HG03139 (cell line): Measurements from ENCODE around the gene IFNL2.
"Not testable (repeated sequence)": the region's sequence is repeated elsewhere in the genome, so short reads cannot be mapped to it uniquely, and the experiment has no call there.

Experiments
- ATAC-seq: cut with Tn5 transposase; IDR thresholded peaks from one replicate; pipeline ENCODE4 v1.9.1; 2021; ENCODE audit not compliant: unreplicated experiment

IFNL2 gene

GRCh38 chr19:39296055-39296645, 28.0 kb downstream of the IFNL2 start, which contains the start of gene IFNL1:
Gene IFNL1, plus strand, starts transcription at chr19:39296407. Its CDS starts 15 bp downstream, at chr19:39296422.
- ATAC-seq, result no peak

- no peak for ATAC-seq
These were observed 28.7 kb downstream of the IFNL2 start for GRCh38 chr19:39296906-39297305.

DNA sequence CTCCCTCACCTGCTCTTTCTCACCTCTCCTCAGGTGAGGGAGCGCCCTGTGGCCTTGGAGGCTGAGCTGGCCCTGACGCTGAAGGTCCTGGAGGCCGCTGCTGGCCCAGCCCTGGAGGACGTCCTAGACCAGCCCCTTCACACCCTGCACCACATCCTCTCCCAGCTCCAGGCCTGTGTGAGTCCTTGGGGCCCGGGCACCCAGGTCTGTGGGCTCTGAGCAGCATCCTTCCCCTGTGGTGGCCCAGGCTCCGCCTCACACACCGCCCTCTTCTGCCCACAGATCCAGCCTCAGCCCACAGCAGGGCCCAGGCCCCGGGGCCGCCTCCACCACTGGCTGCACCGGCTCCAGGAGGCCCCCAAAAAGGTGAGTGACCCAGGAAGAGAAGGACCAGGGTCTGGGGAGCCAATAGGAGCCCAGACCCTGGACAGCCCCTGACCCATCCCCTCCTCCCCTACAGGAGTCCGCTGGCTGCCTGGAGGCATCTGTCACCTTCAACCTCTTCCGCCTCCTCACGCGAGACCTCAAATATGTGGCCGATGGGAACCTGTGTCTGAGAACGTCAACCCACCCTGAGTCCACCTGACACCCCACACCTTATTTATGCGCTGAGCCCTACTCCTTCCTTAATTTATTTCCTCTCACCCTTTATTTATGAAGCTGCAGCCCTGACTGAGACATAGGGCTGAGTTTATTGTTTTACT, 29.9 kb downstream of the IFNL2 start:
- ATAC-seq, result no peak

GRCh38 chr19:39299404-39299803, 31.2 kb downstream of the IFNL2 start:
- ATAC-seq, result no peak

DNA sequence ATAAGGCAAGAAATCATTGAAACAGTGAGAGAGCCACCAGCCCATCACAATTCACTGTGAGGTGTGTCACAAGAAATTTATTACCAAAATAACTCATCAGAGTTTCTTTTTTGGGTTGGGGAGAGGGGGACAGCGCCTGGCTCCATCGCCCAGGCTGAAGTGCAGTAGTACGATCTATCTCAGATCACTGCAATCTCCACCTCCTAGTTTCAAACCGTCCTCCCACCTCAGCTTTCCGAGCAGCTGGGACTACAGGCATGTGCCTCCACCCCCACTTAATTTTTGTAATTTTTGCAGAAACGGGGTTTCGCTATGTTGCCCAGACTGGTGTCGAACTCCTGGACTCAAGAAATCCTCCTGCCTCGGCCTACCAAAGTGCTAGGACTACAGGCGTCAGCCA, 31.6 kb downstream of the IFNL2 start:
- ATAC-seq, result no peak

DNA sequence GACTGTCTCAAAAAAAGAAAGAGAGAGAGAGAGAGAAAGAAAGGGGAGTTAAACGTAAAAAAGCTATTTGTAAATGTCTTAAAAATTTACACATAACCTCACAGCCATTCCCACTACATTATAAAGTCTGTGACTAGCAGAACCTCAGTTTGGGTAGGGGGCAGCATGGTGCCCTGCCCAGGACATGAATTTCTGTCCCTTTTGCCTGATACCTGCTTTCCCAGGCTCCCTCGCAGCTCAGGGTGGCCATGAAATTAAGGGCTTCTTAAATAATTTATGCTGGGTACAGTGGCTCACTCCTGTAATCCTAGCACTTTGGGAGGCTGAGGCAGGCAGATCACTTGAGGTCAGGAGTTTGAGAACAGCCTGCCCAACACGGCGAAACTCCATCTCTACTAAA, 32.8 kb downstream of the IFNL2 start:
- no peak for ATAC-seq

DNA sequence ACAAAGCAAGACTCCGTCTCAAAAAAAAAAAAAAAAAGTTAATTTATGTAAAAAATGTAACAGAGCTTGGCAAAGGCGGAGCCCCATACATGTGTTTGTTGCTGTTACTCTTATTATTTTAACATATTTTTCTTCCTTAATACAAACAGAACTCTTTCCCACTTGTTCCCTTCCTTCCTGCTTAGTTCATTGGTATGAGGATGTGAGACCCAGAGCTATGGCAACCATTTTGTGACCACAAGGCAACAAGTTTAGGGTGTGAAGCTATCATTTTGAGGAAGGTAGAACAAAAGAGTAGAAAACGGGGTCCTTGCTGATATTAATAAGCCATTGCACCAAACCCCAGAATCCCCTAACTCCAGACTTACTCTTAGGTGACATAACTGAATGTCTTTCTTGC, 33.4 kb downstream of the IFNL2 start:
- ATAC-seq, result no peak

DNA sequence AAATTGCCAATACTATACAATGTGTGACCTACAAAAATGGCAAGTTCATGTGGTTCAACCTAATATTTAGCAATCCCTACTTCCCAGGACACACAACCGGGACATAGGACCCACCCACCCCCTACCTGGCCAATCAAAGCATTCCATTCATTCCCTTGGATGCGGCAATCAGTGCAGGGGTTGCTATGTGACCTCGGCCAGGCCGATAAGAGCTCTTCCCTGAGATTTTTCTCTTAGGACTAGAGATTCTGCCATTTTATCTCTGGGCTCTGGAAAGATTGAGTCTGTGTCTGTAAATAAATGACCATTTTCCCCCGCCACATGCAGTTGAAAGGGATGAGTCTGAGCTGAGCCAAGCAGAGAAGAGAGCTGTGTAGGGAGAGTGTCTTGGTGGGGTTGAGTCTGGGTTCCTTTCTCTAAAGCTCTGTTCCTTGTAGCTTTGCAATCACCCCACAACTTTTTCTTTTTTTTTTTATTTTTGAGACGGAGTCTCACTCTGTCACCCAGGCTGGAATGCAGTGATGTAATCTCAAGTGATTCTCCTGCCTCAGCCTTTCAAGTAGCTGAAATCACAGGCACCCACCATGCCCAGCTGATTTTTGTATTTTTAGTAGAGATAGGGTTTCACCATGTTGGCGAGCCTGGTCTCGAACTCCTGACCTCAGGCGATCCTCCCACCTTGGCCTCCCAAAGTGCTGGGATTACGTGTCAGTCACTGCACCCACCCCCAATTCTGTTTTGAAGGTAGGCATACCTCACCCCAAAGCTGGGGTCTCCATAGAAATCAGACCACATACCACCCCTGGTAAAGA, 35.4 kb downstream of the IFNL2 start:
- no peak for ATAC-seq

- ATAC-seq, result no peak
These were observed 36.0 kb downstream of the IFNL2 start for GRCh38 chr19:39304185-39304513.

GRCh38 chr19:39304701-39305571, 36.7 kb downstream of the IFNL2 start:
- no peak for ATAC-seq

- ATAC-seq, result no peak
These were observed 37.9 kb downstream of the IFNL2 start for GRCh38 chr19:39306075-39306474.

- no peak for ATAC-seq
These were observed 39.0 kb downstream of the IFNL2 start for GRCh38 chr19:39307046-39307821.

DNA sequence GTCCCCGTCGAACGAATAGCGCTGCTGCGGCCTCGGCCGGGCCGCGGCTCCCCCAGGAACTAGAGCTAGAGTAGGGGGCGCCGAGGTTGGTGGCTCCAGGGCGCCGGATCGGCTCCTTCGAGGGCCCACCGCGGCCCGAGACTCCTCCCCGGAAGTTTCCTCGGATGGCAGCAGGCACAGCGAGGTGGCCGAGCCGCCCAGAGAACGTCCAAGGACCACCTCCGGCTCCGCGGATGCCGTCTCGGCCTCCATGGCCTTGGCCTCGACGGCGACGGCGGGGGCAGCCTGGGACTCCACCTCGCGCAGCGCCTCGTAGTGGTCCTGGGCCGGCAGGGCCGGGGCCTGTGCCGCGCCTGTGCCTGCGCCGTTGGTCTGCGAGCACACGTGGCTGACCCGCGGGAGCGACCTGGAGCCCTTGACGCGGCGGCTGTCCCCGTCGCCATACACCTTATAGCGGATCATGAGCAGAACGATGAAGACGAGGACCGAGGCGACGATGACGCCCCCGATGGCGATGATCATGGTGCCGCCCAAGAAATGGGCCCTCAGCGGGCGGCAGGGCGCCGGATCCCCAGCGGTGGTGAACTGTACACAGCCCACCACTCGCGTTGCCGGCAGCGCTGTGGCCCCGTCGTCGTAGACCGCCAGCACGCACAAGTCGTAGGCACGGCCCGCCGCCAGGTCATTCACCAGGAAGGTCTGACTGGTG, 39.8 kb downstream of the IFNL2 start:
- ATAC-seq, result no peak

- no peak for ATAC-seq
These were observed 40.5 kb downstream of the IFNL2 start for GRCh38 chr19:39308531-39309304.

- ATAC-seq, result not testable (repeated sequence)
These were observed 41.1 kb downstream of the IFNL2 start for GRCh38 chr19:39309305-39309670.

DNA sequence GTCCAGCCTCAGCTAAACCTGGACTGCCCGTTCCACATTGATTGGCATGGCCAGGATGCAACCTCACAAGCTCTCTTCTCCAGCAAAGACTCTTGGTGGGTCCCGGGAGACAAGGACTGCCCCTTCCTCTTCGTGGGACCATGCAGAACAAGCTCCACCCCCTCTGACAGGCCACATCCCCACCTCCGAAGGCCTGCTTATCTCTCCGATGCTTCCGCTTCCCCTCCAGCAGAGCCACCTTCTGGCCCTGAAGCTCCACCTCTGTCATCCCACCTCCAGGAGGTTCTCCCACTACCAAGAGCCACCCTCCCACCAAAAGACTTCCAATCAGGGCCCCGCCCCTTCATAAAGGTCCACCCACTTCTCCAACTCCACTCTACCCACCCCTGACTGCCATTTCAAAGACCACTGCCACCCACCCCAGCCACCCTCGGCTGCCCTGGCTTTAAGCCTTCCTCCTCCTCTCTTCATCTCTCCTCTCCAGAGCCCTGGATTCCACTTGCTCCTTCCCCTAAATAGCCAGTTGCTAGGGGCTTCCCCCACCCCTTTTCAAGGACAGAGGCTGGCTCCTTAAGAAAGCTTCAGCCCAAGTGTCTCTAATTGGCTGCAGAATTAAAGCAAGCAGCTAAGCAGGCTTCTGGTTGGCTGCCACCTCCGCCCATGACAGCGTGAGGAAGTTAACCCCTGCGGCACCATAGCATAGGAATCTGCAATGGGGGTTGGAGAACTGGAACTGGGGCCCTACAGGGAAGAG, 42.5 kb downstream of the IFNL2 start:
- ATAC-seq, result no peak

- no peak for ATAC-seq
These were observed 46.0 kb downstream of the IFNL2 start for GRCh38 chr19:39314016-39314728.

GRCh38 chr19:39315933-39316332, 47.7 kb downstream of the IFNL2 start:
- ATAC-seq, result no peak
